K562 (cell line): ENCODE results near the gene CPED1. TPM values are rescaled to one million over a fixed set of nuclear protein-coding genes. Genes with fewer than 3 reads are reported as not detected.

ENCODE experiments used
- CTCFL ChIP-seq: IDR thresholded peaks from 2 replicates; pipeline ENCODE4 v1.6.1; 2011; ENCODE audit warnings: borderline replicate concordance, low read depth, mild to moderate bottlenecking, moderate library complexity, low read length; ENCODE audit not compliant: insufficient read depth, poor library complexity, severe bottlenecking
- E2F5 ChIP-seq: sonication (generic); formaldehyde crosslinking; IDR thresholded peaks from 2 replicates; pipeline ENCODE4 v1.8.0; 2022; ENCODE audit warnings: mild to moderate bottlenecking, missing genetic modification reagents
- FOXA3 ChIP-seq, 2 experiments: fragments of 450-650 bp in 1 of 2; sonication (generic) in 1 of 2; formaldehyde crosslinking; IDR thresholded peaks in 1 of 2; conservative IDR thresholded peaks in 1 of 2; 2 replicates each; pipeline versions ENCODE4 v1.4.0 to v1.8.0; 2020 to 2022; ENCODE audit warnings: mild to moderate bottlenecking in 2 of 2, missing genetic modification reagents in 1 of 2
- GATAD2B ChIP-seq: fragments of 450-650 bp; IDR thresholded peaks from 2 replicates; pipeline ENCODE4 v1.6.1; 2017; ENCODE audit warnings: mild to moderate bottlenecking, borderline replicate concordance
- KDM4B ChIP-seq, 2 experiments: fragments of 450-650 bp in 1 of 2; sonication (generic) in 1 of 2; IDR thresholded peaks; 2 replicates each; pipeline ENCODE4 v1.6.1; 2016 to 2017; ENCODE audit warnings: borderline replicate concordance in 2 of 2, antibody characterized with exemption in 1 of 2, low read depth in 1 of 2, mild to moderate bottlenecking in 1 of 2
- NBN ChIP-seq: fragments of 450-650 bp; IDR thresholded peaks from 2 replicates; pipeline ENCODE4 v1.6.1; 2016; ENCODE audit warnings: low read depth, mild to moderate bottlenecking
- NCOA6 ChIP-seq: fragments of 450-650 bp; IDR thresholded peaks from 2 replicates; pipeline ENCODE4 v1.6.1; 2017; ENCODE audit warnings: mild to moderate bottlenecking
- PML ChIP-seq: IDR thresholded peaks from 2 replicates; pipeline ENCODE4 v1.6.1; 2012; ENCODE audit warnings: low read length, inconsistent platforms
- POLR2A ChIP-seq: fragments of 450-650 bp; conservative IDR thresholded peaks from 2 replicates; pipeline ENCODE4 v1.6.1; 2016
- SIN3B ChIP-seq: fragments of 450-650 bp; IDR thresholded peaks from 2 replicates; pipeline ENCODE4 v1.6.1; 2017; ENCODE audit warnings: low read depth, mild to moderate bottlenecking, moderate library complexity
- SRSF1 ChIP-seq: fragments of 200-400 bp; formaldehyde crosslinking; IDR thresholded peaks from 2 replicates; pipeline ENCODE4 v1.6.1; 2017; ENCODE audit warnings: mild to moderate bottlenecking, low read depth, low read length, moderate library complexity
- TBP ChIP-seq: optimal IDR thresholded peaks from 2 replicates; pipeline ENCODE3; 2011; ENCODE audit warnings: low read depth, low read length, improper control_type of control experiment
- TEAD4 ChIP-seq, 2 experiments: sonication (generic) in 1 of 2; formaldehyde crosslinking in 1 of 2; IDR thresholded peaks; 2 replicates each; pipeline versions ENCODE4 v1.6.1 to v1.8.0; 2012 to 2022; ENCODE audit warnings: borderline replicate concordance in 1 of 2, inconsistent platforms in 1 of 2, low read length in 1 of 2, mild to moderate bottlenecking in 1 of 2, missing genetic modification reagents in 1 of 2
- VEZF1 ChIP-seq: fragments of 200-800 bp; sonication (Bioruptor generic); IDR thresholded peaks from 2 replicates; pipeline ENCODE4 v1.6.1; 2017; ENCODE audit warnings: missing genetic modification characterization, missing compliant biosample characterization
- ZNF12 ChIP-seq: sonication (generic); formaldehyde crosslinking; IDR thresholded peaks from 2 replicates; pipeline ENCODE4 v1.4.0; 2020; ENCODE audit warnings: mild to moderate bottlenecking, missing genetic modification reagents
- ZNF282 ChIP-seq: sonication (generic); formaldehyde crosslinking; IDR thresholded peaks from 2 replicates; pipeline ENCODE4 v1.8.1; 2023; ENCODE audit warnings: missing genetic modification reagents
- ZNF316 ChIP-seq: fragments of 450-650 bp; IDR thresholded peaks from 2 replicates; pipeline ENCODE4 v1.6.1; 2016
- ZNF354B ChIP-seq: fragments of 250-450 bp; sonication (Bioruptor Pico); IDR thresholded peaks from 2 replicates; pipeline ENCODE4 v1.4.0; 2020
- ZNF518B ChIP-seq: fragments of 250-450 bp; sonication (Bioruptor Pico); IDR thresholded peaks from 2 replicates; pipeline ENCODE4 v1.5.0; 2021; ENCODE audit warnings: mild to moderate bottlenecking, moderate library complexity
- ZNF551 ChIP-seq: fragments of 250-450 bp; sonication (Bioruptor Pico); IDR thresholded peaks from 2 replicates; pipeline ENCODE4 v1.5.0; 2021; ENCODE audit warnings: mild to moderate bottlenecking, moderate library complexity
- ZNF717 ChIP-seq: fragments of 250-450 bp; sonication (Bioruptor Pico); IDR thresholded peaks from 2 replicates; pipeline ENCODE4 v1.5.0; 2021
- ZZZ3 ChIP-seq: fragments of 450-650 bp; IDR thresholded peaks from 2 replicates; pipeline ENCODE4 v1.6.1; 2016; ENCODE audit warnings: antibody characterized with exemption, mild to moderate bottlenecking, moderate library complexity
- polyA plus RNA-seq, 8 experiments: library from polyadenylated mRNA; depleted of rRNA in 4 of 8; stranded (reverse) in 5 of 8; unstranded in 3 of 8; fragments of >200 nt; fragmentation: Nextera tagmentation in 2 of 8; fragmentation: Illumina TruSeq in 1 of 8; extraction: Ambion mirVana in 2 of 8; extraction: Trizol in 1 of 8; gene quantifications; 2 replicates each; pipeline versions ENCODE4 v1.2.1 to v1.2.3, GENCODE V29; 2011 to 2014; ENCODE audit warnings: inconsistent platforms in 1 of 8, missing spikeins in 1 of 8
- total RNA-seq, 7 experiments: library from RNA; depleted of rRNA in 6 of 7; stranded (reverse); fragments of >200 nt in 6 of 7; fragmentation: Illumina TruSeq in 2 of 7; extraction: Trizol in 2 of 7; gene quantifications; 2 replicates each; pipeline versions ENCODE4 v1.2.1 to v1.2.3, GENCODE V29; 2011 to 2021; ENCODE audit warnings: low replicate concordance in 1 of 7

CPED1 gene
- total and polyA plus RNA-seq, 9 of the 15 experiments (the other 6 are each of a cell fraction or from before 2014, with no cell fraction given) = 195 to 393 (median 290) TPM

GRCh38 chr7:120949998-120950538 lies 38.4 kb upstream of the CPED1 start (continued):
- TF ChIP-seq CTCFL = no peak
- no peak for TF ChIP-seq SIN3B
- no peak for TF ChIP-seq ZNF282
- peak; percentile 43; the same call in 1 of the 2 replicates for TF ChIP-seq NCOA6
- 0 out of 2 replicates have a peak, but pooled peaks have one; percentile 2 for TF ChIP-seq E2F5 (CRISPR knock-in tag)
- no peak for TF ChIP-seq ZNF518B (CRISPR knock-in tag)
- no peak for TF ChIP-seq SRSF1
- TF ChIP-seq VEZF1 (CRISPR knock-in tag) = no peak
- 0 out of 2 replicates have a peak, but pooled peaks have one; percentile 23 for TF ChIP-seq ZNF354B
- TF ChIP-seq ZNF316 = no peak
- no peak for TF ChIP-seq ZNF12 (CRISPR knock-in tag)
- peak; percentile 15; the same call in 1 of the 2 replicates for TF ChIP-seq NBN
- 0 out of 2 replicates have a peak, but pooled peaks have one; percentile 13 for TF ChIP-seq ZNF717
- TF ChIP-seq ZZZ3 = no peak
- no peak for TF ChIP-seq POLR2A
- peak; percentile 47; the same call in 1 of the 2 replicates for TF ChIP-seq ZNF551 (CRISPR knock-in tag)
- TF ChIP-seq TEAD4 (IDR thresholded peaks at IDR 0.05; ENCODE audit: low read length) = 0 out of 2 replicates have a peak, but pooled peaks have one; percentile 35
- no peak for TF ChIP-seq TEAD4 (CRISPR knock-in tag; IDR thresholded peaks at IDR 0.05; ENCODE audit: borderline replicate concordance)
- TF ChIP-seq KDM4B (IDR thresholded peaks at IDR 0.05; ENCODE audit: borderline replicate concordance in 2 of 2, low read depth in 1 of 2) = peak in 1 of 2 experiments; percentile 92; a peak in 1 of 4 replicates
- peak; percentile 77 for TF ChIP-seq TBP
- TF ChIP-seq FOXA3 (CRISPR knock-in tag; conservative IDR thresholded peaks at IDR 0.05 in 1 of 2, IDR thresholded peaks at IDR 0.05 in 1 of 2) = peak in 1 of 2 experiments; percentile 64; a peak in 2 of 4 replicates
- TF ChIP-seq GATAD2B = peak; percentile 70
- TF ChIP-seq PML = peak; percentile 57
